Peyer's patch (tissue), 4 donors: Measurements from ENCODE around the gene KDM2B.

Source experiments
- POLR2A ChIP-seq, 2 donors: fragments of 450-650 bp; IDR thresholded peaks; one replicate each; pipeline ENCODE4 v1.5.1; 2017; ENCODE audit warnings: antibody characterized with exemption in 2 of 2, mild to moderate bottlenecking in 2 of 2, moderate library complexity in 2 of 2
- TF ChIP-seq, protein P1 (sequence below), 6 experiments: fragments of 450-650 bp in 4 of 6; fragments of 200-600 bp in 2 of 6; sonication (generic) in 1 of 6; IDR thresholded peaks; one replicate each; pipeline ENCODE4 v1.5.1; 2017 to 2019; ENCODE audit warnings: antibody characterized with exemption in 6 of 6, mild to moderate bottlenecking in 3 of 6, moderate library complexity in 1 of 6

DNA sequence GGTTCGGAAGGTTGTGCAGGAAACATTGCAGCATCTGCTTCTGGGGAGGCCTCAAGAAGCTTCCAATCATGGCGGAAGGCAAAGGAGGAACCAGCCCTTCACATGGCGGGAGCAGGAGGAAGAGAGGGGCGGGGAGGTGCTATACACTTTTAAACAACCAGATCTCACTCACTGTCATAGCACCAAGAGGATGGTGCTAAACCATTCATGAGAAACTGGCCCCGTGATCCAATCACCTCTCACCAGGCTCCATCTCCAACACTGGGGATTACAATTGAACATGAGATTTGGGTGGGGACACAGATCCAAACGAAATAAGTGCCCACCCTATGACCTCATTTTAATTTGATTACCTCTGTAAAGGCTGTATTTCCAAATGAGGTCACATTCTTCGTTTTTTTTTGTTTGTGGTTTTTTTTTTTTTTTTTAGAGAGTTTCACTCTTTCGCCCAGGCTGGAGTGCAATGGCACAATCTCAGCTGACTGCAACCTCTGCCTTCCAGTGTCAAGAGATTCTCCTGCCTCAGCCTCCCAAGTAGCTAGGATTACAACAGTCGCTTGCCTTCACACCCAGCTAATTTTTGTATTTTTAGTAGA lies 34.1 kb upstream of the KDM2B start:
- TF ChIP-seq, protein P1, sequence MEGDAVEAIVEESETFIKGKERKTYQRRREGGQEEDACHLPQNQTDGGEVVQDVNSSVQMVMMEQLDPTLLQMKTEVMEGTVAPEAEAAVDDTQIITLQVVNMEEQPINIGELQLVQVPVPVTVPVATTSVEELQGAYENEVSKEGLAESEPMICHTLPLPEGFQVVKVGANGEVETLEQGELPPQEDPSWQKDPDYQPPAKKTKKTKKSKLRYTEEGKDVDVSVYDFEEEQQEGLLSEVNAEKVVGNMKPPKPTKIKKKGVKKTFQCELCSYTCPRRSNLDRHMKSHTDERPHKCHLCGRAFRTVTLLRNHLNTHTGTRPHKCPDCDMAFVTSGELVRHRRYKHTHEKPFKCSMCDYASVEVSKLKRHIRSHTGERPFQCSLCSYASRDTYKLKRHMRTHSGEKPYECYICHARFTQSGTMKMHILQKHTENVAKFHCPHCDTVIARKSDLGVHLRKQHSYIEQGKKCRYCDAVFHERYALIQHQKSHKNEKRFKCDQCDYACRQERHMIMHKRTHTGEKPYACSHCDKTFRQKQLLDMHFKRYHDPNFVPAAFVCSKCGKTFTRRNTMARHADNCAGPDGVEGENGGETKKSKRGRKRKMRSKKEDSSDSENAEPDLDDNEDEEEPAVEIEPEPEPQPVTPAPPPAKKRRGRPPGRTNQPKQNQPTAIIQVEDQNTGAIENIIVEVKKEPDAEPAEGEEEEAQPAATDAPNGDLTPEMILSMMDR (IDR thresholded peaks at IDR 0.05): no peak
- TF ChIP-seq POLR2A (IDR thresholded peaks at IDR 0.05): no peak
